Measurements from ENCODE around the gene TRIM34.
"Not testable (repeated sequence)": the region's sequence is repeated elsewhere in the genome, so short reads cannot be mapped to it uniquely, and the experiment has no call there.

TRIM34 gene

GRCh38 chr11:5620651-5621521 lies 3.9 kb upstream of the TRIM34 start:
- no peak for DNase-seq (ENCODE audit: low read depth in 1 of 2, low spot score in 1 of 2)

- DNase-seq (ENCODE audit: low read depth in 1 of 2, low spot score in 1 of 2): no peak
These were observed 3.2 kb upstream of the TRIM34 start for GRCh38 chr11:5621580-5621979.

GRCh38 chr11:5622802-5623201 lies 2.0 kb upstream of the TRIM34 start:
- no peak for DNase-seq (ENCODE audit: low read depth in 1 of 2, low spot score in 1 of 2)

DNA sequence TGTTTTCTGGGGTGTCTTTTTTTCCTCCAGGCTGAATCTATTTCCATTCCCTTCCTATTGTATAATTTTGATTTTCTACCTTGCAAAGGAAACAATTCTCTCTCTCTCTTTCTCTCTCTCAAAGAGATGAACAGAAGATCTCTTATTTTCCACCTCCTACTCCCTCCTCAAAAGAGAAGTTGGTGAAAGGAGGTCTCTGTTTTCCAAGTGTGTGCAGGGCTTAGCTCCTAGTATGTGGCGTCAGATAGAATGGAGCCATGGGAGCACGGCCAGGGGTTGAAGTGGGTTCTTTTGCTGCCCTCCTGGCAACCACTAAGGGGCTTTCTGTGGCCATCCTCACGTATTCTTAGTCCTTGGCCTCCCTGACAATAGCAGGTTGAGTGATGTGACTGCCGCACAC lies 480 bp downstream of the TRIM34 start:
- DNase-seq (ENCODE audit: low read depth in 1 of 2, low spot score in 1 of 2): no peak

DNA sequence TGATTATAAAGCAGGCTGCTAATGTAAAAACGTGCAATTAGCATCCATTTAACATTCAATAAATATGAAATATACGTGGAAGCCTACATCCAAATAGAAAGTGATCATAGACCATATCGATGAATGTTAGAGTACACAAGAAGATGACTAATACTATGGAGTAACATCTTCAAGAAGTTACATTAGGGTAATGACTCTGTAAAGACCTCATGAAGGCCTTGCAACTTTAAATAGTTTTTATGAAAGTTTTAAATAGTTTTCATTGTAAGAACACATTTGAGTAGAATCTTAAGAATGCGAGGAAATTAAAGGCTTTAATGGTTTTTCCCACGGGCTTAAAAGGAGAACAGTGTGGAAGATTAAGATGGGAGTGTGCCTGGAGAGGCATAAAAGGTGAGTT lies 1.4 kb downstream of the TRIM34 start:
- DNase-seq (ENCODE audit: low read depth in 1 of 2, low spot score in 1 of 2): no peak

- DNase-seq (ENCODE audit: low read depth in 1 of 2, low spot score in 1 of 2): no peak
These were observed 6.6 kb downstream of the TRIM34 start for GRCh38 chr11:5631417-5631816.

DNA sequence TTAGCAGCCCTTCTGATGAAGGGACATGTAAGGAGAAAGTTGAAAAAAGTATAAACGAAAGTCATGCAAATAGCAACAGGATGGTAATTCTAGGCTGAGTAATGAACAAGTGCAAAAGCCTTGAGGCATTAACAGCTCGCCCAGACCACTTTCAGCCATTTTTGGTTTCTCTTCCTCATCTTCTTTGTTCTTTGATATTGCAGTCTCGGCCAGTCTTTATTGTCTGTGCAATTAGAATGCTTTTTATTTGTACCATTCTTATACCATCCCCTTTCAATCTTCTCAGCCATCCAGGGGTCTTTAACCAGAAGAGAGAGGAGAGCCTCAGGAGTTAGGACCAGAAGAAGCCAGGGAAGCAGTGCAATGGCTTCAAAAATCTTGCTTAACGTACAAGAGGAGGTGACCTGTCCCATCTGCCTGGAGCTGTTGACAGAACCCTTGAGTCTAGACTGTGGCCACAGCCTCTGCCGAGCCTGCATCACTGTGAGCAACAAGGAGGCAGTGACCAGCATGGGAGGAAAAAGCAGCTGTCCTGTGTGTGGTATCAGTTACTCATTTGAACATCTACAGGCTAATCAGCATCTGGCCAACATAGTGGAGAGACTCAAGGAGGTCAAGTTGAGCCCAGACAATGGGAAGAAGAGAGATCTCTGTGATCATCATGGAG lies 7.3 kb downstream of the TRIM34 start:
- no peak for DNase-seq (ENCODE audit: low read depth in 1 of 2, low spot score in 1 of 2)

DNA sequence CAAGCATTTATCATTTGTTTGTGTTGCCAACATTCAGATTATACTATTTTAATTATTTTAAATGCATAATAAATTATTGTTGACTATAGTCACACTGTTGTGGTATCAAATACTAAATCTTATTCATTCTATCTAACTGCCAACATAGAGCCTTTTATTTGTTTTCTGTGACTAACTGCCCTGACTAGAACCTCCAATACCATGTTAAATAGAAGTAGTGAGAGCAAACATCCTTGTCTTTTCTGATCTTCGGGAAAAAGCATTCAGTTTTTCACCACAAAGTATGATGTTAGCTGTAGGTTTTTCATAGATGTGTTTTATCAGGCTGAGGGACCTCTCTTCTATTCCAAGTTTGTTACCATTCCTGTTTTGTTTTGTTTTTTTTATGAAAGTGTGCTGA lies 15.2 kb downstream of the TRIM34 start:
- no peak for DNase-seq (ENCODE audit: low read depth in 1 of 2, low spot score in 1 of 2)

DNA sequence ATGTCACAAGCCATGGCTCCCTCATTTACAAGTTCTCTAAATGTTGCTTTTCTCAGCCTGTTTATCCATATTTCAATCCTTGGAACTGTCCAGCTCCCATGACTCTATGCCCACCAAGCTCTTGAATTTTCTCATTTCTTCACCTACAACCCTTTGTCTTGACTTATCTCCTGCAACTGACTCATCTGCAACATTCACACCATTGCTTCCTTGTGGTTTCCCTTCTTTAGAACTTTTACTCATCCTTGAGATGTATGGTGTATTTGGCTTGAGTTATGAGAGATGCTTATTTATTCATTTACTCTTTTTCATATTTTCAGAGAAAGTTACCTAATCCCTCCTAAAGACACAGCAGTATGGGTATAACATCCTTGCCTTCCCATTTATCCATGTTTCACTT lies 18.8 kb downstream of the TRIM34 start:
- DNase-seq (ENCODE audit: low read depth in 1 of 2, low spot score in 1 of 2): no peak

DNA sequence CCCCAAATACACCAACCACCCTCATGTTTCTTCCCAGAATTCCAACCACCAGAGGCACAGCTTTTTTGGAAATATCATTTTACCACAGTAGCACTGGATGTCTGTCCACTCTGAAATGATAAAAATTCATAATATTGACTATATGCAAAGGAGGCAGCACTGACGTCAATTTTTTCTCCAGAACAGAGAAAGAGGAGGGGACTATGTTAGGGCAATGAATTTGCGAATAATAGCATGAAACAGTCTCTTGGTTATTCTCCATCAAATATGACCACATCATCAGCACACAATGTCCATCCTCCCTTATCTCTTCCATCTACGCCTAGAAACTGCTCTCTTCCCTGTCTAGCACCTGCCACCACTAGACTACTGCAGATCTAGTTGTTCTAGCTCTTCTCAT lies 21.3 kb downstream of the TRIM34 start:
- no peak for DNase-seq (ENCODE audit: low read depth in 1 of 2, low spot score in 1 of 2)

GRCh38 chr11:5655474-5655873 lies 30.7 kb downstream of the TRIM34 start:
- no peak for DNase-seq (ENCODE audit: low read depth in 1 of 2, low spot score in 1 of 2)

- DNase-seq (ENCODE audit: low read depth in 1 of 2, low spot score in 1 of 2): not testable (repeated sequence)
These were observed 32.2 kb downstream of the TRIM34 start for GRCh38 chr11:5656956-5657355.

- DNase-seq (ENCODE audit: low read depth in 1 of 2, low spot score in 1 of 2): no peak
These were observed 33.5 kb downstream of the TRIM34 start for GRCh38 chr11:5658318-5658717.

- no peak for DNase-seq (ENCODE audit: low read depth in 1 of 2, low spot score in 1 of 2)
These were observed 38.7 kb downstream of the TRIM34 start for GRCh38 chr11:5663511-5663910.

DNA sequence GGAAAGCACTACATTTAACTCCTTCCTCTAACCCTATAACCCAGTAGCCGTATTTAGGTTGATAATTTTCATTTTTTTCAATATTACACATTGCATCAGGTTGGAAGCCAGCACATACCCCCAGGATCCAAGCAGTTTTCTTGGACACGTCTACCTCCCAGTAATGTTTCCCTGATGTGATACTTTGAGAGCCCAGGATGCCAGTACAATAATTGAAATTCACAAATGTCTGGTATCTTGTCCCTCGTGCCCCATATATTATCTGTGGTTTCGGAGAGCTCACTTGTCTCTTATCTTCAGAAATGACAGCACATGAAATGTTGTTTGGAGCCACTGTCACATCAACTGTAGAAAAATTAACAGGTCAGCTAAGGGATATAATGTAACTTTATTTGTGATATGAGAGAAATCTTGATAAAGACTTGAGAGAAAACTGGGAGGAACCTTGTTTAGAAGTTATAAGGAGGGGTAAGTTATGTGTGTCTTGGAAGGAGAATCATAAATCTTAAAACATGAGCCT lies 40.3 kb downstream of the TRIM34 start:
- DNase-seq (ENCODE audit: low read depth in 1 of 2, low spot score in 1 of 2): no peak

DNA sequence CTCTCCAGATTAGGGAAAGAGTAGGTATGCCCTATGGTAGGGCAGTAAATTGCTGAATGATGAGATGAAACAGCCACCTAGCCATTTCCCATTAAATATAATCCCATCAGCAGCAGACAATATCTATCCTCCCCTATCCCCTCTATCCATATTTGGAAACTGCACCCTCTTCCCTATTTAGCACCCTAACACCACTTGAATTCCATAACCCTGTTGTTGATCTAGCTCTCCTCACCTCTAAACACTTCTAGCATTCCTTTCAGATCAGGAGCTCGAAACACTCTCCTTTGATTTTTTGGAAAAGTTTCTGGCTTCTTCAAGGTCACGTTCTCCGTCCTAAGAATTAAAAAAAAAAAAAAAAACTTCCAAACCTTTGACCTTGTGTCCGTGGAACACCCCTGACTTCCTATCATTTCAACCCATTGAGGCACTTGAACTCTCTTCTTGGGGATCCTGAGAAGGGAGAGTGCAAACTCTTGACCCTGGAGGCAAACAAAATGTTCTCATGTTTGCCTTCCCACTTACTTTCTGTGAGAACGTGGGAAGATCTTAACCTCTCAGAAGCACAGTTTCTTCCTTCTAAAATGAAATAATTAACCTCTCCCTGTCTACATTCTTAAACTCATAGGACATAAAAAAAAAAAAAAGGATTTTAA lies 41.1 kb downstream of the TRIM34 start:
- DNase-seq (ENCODE audit: low read depth in 1 of 2, low spot score in 1 of 2): no peak

GRCh38 chr11:5666402-5666793 lies 41.6 kb downstream of the TRIM34 start:
- DNase-seq (ENCODE audit: low read depth in 1 of 2, low spot score in 1 of 2): no peak

DNA sequence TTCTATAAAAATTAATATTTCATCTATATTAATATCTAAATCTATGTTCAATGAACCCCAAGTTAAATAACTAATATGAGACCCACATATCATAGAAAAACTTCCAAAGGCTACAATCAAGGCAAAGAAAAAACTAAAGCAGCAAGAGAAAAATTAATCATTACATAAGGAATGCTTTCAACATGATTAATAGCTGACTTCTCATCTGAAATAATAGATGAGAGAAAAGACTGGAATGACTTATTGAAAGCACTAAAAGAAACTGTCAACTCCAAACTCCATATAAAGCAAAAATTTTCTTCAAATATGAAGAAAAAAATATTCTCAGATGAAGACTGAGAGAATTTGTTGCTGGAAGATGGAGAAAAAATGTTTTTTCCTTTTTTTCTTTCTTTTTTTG lies 47.0 kb downstream of the TRIM34 start:
- no peak for DNase-seq (ENCODE audit: low read depth in 1 of 2, low spot score in 1 of 2)

- no peak for DNase-seq (ENCODE audit: low read depth in 1 of 2, low spot score in 1 of 2)
These were observed 49.6 kb downstream of the TRIM34 start for GRCh38 chr11:5674391-5674790.

- DNase-seq (ENCODE audit: low read depth in 1 of 2, low spot score in 1 of 2): no peak
These were observed 55.0 kb downstream of the TRIM34 start for GRCh38 chr11:5679811-5680210.

DNA sequence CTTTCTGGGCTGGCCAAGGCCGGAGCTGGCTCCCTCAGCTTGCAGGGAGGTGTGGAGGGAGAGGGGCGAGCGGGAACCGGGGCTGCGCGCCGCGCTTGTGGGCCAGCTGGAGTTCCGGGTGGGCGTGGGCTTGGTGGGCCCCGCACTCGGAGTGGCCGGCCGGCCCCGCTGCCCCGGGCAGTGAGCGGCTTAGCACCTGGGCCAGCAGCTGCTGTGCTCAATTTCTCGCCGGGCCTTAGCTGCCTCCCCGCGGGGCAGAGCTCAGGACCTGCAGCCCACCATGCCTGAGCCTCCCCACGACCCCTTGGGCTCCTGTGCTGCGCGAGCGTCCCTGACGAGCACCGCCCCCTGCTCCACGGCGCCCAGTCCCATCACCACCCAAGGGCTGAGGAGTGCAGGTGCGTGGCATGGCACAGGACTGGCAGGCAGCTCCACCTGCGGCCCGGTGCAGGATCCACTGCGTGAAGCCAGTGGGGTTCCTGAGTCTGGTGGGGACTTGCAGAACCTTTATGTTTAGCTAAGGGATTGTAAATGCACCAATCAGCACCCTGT lies 58.2 kb downstream of the TRIM34 start:
- DNase-seq (ENCODE audit: low read depth in 1 of 2, low spot score in 1 of 2): not testable (repeated sequence)

- not testable (repeated sequence) for DNase-seq (ENCODE audit: low read depth in 1 of 2, low spot score in 1 of 2)
These were observed 58.8 kb downstream of the TRIM34 start for GRCh38 chr11:5683620-5684019.
